RCC 7860 (cell line): ENCODE data around the gene TMEM258.

ENCODE experiments used
- DNase-seq: peaks from one replicate; pipeline ENCODE4 v3.0.0-alpha.2; 2015; ENCODE audit warnings: low spot score
- FAIRE-seq: peaks from 2 replicates; lab custom pipeline; 2012; peaks lifted over from hg19 to GRCh38; lab: Jason Lieb, UNC

TMEM258 gene

GRCh38 chr11:61826930-61827570 lies 34.7 kb upstream of the TMEM258 start:
- FAIRE-seq (no peak), DNase-seq (no peak)

- DNase-seq (peak; percentile 42), FAIRE-seq (no peak)
Measured at GRCh38 chr11:61820174-61820573, 27.8 kb upstream of the TMEM258 start.

- no peak for FAIRE-seq
Measured at GRCh38 chr11:61817471-61818202, 25.2 kb upstream of the TMEM258 start.

GRCh38 chr11:61816736-61817455 lies 24.5 kb upstream of the TMEM258 start, which contains the start of gene FADS1:
Gene FADS1 (minus strand): TSS chr11:61817003. CDS start chr11:61816929, 74 bp downstream.
- FAIRE-seq: no peak

More at GRCh38 chr11:61817471-61818202, 25.2 kb upstream of the TMEM258 start:
- DNase-seq: no peak

GRCh38 chr11:61815790-61816735 lies 23.7 kb upstream of the TMEM258 start:
- peak; percentile 73 for DNase-seq
- no peak for FAIRE-seq

More at GRCh38 chr11:61816736-61817455, 24.5 kb upstream of the TMEM258 start, which contains the start of gene FADS1:
- peak; percentile 87 for DNase-seq

- peak; percentile 92 for DNase-seq
- no peak for FAIRE-seq
Measured at GRCh38 chr11:61814958-61815789, 22.8 kb upstream of the TMEM258 start.

- FAIRE-seq (no peak), DNase-seq (no peak)
Measured at GRCh38 chr11:61814247-61814957, 22.0 kb upstream of the TMEM258 start.

- DNase-seq: no peak
Measured at GRCh38 chr11:61812736-61813411, 20.5 kb upstream of the TMEM258 start.

GRCh38 chr11:61811831-61812230 lies 19.4 kb upstream of the TMEM258 start:
- DNase-seq (no peak), FAIRE-seq (no peak)

More at GRCh38 chr11:61812736-61813411, 20.5 kb upstream of the TMEM258 start:
- FAIRE-seq: no peak

GRCh38 chr11:61810671-61811175 lies 18.3 kb upstream of the TMEM258 start:
- DNase-seq: no peak
- FAIRE-seq: no peak

GRCh38 chr11:61806785-61807184 lies 14.4 kb upstream of the TMEM258 start:
- FAIRE-seq: no peak
- no peak for DNase-seq

GRCh38 chr11:61805146-61805545 lies 12.7 kb upstream of the TMEM258 start:
- FAIRE-seq: no peak
- no peak for DNase-seq

- FAIRE-seq (no peak), DNase-seq (no peak)
Measured at GRCh38 chr11:61803889-61804647, 11.7 kb upstream of the TMEM258 start.

GRCh38 chr11:61802605-61803004 lies 10.2 kb upstream of the TMEM258 start:
- FAIRE-seq: no peak
- no peak for DNase-seq

- DNase-seq (no peak), FAIRE-seq (no peak)
Measured at GRCh38 chr11:61800331-61801281, 8.2 kb upstream of the TMEM258 start.

- no peak for FAIRE-seq
Measured at GRCh38 chr11:61799665-61800284, 7.4 kb upstream of the TMEM258 start.

More at GRCh38 chr11:61799665-61800284, 7.4 kb upstream of the TMEM258 start:
- no peak for DNase-seq
